ENCODE results near the gene GRIN2D.
"Not testable (repeated sequence)": the region's sequence is repeated elsewhere in the genome, so short reads cannot be mapped to it uniquely, and the experiment has no call there.

GRIN2D gene

DNA sequence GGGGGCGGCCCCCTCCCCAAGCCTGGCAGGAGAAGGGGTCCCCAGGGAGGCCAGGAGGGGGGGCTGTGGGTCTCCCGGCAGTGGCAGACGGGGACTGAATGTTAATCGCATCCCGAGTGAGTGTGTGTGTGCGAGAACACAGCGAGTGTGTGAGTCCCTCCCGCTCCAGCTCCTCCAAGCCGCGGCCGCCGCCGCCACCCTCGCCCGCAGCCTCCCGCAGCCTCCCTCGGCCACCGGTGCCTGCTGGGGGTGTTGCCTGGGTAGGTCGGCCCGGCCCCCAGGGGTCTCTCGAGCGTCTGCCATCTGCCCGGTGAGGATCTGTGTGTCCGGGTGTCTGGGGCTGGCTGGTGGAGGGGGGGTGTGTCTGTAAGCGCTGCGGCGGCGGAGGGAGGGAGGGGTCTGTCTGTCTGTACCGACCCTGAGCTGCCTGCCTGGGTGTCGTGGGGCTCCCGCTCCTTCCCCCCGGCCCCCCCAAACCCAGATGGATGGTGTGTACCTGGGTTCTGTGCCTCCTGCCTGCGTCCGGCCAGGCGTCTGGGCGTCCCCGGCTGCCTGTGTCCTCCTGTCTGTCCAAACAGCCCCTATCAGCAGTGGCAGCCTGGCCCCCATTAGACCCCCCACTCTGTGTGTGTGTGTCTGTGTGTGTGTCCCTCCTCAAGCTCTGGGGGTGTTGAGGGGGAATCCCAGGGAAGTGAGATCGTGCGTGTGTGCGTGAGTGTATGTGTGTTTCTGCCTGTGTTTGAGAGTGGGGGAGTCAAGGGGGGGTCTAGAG, at the start of gene GRIN2D:
Gene GRIN2D, plus strand, starts transcription at position 110 of the 772 bp plus-strand sequence. CDS start 4,725 bp downstream, outside the sequence.
- DNase-seq: no peak

DNA sequence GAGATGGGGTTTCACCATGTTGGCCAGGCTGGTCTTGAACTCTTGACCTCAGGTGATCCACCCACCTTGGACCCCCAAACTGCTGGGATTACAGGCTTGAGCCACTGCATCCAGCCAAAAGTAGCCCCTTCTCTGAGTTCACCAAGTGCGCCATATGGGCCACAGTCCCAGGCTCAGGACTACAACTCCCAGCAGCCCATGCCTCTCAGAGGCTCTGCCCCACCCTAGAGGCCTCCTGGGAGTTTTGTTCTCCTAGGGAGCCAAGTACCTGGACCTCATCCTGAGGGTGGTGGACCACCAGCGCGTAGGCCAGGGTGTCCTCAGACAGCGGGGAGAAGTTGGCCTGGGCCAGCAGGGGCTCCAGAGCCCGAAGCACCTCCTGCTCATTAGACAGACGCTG, 48.6 kb upstream of the GRIN2D start:
- DNase-seq: no peak

DNA sequence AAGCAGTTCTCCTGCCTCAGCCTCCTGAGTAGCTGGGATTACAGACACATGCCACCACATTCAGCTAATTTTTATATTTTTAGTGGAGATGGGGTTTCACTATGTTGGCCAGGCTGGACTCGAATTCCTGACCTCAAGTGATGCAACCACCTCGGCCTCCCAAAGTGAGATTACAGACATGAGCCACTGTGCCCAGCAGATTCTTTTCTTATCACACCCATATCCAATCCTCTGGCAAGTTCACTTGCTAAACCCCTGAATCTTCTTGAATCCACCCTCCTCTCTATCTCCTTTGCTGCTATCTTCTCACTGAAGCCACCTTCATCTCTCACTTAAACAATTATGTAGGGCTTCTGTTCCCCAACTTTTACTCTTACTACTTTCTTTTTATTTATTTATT, 47.3 kb upstream of the GRIN2D start:
- DNase-seq: no peak

DNA sequence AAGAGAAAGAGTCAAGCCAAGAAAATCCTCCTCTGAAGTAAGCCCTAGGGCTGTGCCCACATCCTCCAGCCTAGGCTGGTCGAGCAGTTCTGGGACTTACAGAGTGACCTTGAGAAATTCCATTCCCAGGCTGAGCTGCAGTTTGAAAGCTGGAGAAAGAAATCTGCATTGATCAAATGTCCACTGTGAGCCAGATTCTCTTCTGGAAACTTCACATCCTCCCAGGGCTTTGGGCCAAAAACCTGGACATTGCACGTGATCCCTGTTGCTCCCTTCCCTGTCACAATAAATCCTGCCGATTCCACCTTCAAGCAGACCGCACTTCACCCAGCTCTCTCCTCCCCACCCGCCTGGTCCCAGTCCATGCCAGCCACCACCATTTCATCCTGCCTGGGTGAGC, 45.4 kb upstream of the GRIN2D start:
- no peak for DNase-seq

DNA sequence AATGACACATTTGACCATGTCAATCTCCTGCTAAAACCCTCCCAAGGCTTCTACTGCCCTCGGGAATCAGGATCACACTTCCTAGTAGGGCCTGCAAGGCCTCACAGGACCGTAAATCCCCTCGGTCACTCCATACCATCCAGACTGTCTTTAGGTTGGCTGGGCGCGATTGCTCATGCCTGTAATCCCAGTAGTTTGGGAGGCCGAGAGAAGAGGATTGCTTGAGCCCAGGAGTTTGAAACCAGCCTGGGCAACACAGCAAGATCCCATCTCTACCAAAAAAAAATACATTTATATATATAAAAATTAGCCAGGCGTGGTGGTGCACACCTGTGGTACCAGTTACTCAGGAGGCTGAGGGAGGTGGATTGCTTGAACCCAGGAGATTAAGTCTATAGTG, 44.7 kb upstream of the GRIN2D start:
- DNase-seq: no peak

DNA sequence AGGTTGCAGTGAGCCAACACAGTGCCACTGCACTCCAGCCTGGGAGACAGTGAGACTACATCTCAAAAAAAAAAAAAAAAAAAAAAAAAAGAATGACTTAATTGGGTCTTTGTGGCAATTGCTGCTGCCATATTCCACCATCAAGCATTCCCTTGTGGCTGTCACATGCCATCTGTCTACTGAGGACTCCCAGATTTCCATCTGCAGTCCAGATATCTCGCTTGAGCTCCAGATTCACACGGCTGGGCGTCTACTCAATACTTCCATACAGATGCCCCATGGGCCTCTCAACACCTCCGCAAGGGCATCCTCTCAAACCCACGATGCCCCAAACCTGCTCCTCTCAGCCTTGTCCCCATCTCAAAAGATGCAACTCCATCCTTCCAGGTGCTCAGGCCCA, 42.6 kb upstream of the GRIN2D start:
- no peak for DNase-seq

DNA sequence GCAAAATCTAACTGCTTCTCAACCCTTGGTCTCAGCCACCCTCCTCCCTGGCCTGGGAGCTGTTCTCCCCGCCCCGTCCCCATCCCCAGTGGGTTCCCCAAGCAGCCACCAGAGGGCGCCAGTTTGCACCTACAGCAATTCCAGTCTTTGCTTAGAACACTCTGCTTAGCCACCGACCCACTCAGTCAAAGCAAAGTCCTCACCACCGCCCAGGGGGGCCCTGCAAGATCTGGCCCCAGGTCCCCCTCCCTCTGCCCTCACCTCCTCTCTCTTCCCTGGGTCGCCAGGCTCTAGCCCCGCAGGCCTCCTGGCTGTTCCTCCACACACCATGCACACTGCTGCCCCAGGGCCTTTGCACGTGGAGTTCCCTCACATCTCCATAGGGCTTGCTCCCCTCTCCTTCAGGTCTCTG, 42.1 kb upstream of the GRIN2D start:
- DNase-seq: peak in 1 of 2 donors; percentile 29

DNA sequence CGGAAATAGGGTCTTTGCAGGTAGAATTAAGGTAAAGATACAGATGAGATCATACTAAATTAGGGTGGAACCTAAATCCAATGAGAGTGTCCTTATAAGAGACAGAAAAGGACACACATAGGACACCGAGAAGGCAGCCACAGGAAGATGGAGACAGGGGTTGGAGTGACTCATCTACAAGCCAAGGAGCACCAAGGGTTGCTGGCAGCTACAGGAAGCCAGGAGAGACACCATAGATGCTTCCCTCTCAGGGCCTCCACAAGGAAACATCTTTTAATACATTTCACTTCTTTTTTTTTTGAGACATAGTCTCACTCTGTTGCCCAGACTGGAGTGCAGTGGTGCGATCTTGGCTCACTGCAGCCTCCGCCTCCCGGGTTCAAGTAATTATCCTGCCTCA, 39.8 kb upstream of the GRIN2D start:
- DNase-seq: no peak

DNA sequence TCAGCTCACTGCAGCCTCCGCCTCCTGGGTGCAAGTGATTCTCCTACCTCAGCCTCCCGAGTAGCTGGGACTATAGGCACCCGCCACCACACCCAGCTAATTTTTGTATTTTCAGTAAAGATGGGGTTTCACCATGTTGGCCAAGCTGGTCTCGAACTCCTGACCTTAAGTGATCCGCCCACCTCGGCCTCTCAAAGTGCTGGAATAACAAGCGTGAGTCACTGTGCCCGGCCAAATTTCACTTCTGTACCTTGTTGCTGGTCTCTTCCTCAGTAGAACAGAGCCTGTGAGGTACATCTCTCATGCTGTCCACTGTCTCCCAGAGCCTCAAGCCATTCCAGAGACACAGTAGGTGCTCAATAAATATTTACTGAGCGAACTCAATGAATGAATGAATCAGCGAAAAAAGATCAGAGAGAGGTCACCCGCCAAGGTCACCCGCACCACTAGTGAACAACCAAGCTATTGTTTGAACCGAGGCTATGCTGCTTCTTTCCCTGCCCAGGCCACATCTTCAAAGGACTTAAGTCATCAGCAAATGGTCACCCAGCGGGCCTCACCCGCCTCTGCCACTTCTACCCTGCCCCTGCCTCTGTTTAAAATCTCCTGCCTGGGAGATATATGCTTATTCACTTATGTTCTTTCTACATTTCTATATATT, 39.0 kb upstream of the GRIN2D start:
- no peak for DNase-seq

DNA sequence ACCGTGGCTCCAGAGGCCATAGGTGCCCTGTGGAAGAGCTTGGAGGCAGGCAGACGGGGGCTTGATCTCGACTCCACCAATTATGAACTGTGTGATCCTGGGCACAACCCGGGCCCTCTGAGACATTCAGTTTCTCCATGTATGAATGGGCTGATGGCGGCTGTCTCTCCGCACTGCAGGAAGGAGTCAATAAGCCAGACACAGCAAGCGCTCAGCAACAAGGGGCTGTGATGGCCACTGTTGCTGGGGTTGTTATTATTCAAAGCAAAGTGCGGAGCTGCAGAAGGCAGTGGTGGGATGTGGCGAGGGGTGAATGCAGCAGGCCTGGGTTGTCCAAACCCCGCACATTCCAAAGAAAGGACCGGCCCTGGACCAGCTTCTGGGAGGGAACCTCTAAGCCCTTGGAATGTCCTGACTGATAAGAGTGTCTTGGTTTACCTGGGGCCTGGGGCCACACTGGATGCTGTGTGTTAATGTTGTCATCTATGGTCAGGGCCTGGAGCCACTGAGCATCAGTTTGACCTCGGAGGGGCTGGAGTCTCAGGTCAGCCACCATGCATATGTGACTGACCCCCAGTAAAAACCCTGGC, 38.0 kb upstream of the GRIN2D start:
- no peak for DNase-seq

DNA sequence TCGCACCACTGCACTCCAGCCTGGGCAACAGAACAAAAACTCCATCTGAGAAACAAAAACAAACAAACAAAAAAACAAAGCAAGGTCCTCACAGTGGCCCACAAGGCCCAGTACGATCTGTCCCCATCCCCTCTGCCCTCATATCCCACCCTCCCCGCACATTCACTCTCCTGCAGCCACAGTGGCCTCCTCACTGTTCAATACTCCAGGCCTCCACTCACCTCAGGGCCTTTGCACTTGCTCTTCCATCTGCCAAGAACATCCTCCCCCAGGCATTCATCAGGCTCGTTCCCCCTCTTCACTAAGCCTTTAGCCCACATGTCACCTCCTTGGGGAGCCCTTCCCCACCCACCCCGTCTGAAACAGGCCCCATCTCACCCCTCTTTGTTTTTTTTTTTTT, 34.3 kb upstream of the GRIN2D start:
- no peak for DNase-seq

DNA sequence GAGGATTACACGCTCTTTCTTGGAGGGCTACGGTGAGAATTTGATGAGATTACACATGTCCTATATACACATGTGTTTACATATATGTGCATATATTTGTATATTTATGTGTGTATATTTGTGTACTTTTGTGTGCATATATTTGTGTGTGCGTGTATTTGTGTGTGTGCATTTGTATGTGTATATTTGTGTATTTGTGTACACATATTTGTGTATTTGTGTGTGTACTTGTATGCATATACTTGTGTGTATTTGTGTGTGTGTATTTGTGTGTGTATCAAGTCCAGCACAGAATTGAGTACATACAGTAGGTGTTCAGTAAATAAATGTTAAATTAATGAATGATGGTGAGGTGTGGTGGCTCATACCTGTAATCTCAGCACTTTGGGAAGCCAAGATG, 31.6 kb upstream of the GRIN2D start:
- no peak for DNase-seq

DNA sequence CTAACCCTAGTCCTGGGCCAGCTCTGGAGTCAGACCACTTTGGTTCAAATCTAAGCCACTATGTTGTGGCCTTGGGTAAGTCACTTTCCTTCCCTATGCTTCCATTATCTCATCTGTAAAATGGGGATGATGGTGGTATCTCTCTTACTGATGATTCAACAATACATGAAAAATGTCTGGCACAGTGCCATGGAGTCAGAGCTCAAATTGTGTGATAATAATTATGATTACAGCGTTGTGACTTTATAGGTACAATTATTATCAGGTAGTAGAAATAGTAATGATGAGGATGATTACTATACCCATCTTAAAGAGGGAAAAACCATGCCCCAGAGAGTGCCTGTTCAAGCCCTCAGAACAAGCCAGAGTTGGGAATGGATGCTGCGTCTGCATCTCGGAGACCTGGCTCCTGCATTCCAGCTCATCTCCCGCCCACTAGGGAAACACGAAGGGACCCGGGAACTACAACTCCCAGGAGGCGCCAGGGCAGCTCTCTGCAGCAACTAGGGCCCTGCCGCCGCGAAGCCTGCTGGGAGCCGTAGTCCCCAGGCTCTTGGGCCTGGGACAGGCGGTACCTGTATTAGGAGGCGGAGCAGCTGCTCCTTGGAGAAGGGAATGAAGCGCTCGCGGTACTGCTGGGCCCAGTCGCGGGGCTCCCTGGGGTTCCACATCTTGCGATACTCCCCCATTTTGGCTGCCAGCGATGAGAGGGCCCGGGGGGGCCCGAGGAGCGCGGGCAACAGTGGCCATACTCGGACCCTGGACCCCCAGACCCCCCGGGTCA, 30.6 kb upstream of the GRIN2D start:
- peak; percentile 95 for DNase-seq

DNA sequence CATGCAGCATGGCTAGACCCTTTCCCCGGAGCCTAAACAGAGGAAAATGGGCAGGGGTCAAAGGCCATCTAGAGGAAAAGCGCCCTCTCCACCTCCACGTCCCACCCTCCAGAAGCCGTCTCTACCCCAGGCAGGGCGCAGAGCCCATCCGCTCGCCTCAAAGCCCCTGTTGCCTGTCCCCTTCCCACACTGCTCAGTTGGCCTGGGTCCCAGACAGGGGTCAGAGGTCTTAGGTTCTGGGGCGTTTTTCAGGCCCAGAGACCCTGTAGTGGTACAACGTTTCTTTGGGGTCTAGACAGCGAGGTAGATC, 30.0 kb upstream of the GRIN2D start:
- DNase-seq: peak in 1 of 2 donors; percentile 55

DNA sequence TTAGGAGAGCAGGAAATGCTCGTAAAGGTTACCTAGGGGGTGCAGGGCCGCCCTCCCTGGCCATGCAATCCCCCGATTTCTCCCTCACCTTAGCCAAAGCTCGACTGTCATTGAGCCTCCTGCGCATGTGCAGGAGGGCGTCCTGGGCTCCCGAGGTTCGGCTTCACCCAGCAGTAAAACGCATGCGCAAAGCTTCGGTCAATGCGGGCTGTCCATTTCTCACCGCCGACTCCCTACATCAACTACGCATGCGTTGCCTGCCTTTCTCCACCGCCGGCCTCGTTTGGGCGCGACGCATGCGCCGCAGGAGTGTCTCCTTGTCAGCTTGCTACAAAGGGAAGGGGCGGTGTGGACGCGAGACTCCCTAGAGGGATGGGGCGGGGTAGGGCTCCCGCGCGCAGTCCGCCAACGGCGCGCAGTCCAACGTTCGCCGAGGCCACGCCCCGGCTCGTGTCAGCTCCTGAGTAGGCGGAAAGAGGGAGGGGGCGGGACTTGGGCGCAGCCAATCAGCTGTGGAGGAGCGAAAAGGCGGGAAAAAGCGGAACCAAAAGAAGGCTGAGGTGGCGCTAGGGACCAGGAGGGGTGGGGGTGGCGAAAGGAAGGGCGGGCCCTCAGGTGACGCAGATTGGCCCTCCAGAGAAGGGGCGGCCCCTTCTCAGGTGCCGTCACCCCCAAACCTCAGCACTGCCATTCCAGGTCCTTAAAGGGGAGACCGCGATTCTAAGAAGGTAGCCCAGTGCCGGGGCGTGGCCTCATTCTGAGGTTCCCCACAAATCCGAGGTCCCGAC, 29.5 kb upstream of the GRIN2D start, which contains the start of the genes SYNGR4 and TMEM143:
Gene SYNGR4, plus strand, starts transcription at position 558 of the 788 bp plus-strand sequence. CDS start 1,476 bp downstream, outside the sequence.
Gene TMEM143, minus strand, starts transcription at position 131 of the 788 bp plus-strand sequence. Its CDS starts 20 bp downstream, at position 111.
- DNase-seq: peak; percentile 99

DNA sequence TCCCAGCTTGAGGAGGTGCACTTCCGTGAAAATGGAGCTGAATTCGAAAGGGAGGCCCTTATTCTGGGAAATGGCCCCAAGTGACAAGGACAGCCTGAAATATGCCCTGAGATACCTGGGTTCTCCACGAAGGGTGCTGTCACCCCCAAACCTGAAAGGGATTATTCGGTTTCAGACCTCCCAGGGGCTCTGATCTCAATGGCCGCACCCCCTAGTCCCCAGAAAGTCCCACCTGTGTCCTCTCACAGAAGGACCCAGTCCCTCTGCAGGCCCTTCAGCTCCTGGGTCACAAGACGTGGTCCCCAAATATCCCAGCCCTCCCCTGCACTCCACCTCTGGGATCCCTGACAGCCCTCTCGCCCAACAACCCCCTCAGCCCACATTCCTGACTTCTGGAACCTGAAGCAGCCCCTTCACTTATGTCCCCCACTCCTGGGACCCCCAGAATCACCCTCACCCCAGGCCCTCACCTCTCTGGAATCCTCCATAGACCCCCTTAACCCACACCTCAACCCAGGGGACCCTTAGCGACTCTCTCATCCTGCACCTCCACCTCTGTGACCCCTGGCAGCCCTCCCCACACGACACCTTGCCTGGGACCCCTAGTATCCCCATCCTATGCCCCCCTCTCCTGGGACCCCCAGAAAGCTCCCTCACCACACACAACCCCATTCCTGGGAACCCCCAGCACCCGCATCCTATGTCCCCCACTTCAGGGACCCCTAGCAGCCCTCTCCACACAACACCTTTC, 28.7 kb upstream of the GRIN2D start:
- DNase-seq: no peak

DNA sequence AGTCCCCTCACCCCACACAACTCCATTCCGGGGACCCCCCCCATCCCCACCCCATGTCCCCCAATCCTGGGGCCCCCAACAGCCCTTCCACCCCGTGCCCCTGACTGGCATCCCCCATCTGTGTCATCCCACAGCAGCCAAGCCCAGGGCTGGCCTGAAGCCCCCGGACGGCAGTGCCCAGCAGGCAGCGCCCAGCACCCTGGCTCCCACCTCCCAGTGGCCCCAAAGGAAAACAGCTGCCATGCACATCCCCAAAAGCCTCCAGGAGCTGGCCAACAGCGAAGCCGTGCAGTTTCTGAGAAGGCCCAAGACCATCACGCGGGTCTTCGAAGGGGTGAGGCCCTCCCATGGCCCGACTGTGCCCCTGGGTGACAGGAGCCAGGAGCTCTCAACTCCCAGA, 27.9 kb upstream of the GRIN2D start:
- no peak for DNase-seq

DNA sequence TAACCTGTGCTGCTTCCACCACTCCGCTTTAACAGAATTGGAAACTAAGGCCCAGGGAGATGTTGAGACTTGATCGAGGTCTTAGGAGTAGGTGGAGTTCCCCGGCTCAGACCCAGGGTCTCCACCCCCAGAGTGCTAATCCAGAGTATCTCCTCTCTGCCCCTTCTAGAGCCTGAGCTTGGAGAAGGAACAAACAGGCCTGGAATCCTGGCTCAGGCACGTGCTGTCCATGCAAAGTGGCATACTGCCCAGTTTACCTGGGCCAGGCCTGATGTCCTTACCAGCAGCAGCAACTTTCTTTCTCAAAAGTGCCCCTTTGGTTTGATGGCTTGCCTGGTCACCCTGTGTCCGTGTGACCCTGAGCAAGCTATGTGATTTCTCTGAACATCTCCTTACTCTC, 25.6 kb upstream of the GRIN2D start:
- DNase-seq: no peak

DNA sequence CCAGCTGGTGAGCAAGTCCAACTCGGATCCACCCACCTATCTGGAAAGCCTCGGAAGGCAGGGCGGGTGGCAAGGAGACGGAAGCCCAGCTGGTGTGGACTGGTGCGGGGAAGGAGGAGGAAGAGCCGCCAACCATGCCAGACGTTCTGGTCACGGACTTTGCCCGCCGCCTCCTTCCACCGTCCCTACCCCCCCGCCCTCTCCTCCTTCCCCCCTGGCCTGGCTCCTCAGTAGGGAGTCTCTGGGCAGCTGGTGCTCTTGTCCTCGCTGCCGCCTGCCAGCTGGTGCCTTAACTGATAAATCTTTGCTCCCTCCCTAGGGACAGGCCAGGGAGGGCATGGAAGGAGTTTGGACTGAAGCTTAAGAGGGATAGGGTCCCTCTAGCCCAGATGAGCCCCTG, 24.5 kb upstream of the GRIN2D start:
- no peak for DNase-seq

DNA sequence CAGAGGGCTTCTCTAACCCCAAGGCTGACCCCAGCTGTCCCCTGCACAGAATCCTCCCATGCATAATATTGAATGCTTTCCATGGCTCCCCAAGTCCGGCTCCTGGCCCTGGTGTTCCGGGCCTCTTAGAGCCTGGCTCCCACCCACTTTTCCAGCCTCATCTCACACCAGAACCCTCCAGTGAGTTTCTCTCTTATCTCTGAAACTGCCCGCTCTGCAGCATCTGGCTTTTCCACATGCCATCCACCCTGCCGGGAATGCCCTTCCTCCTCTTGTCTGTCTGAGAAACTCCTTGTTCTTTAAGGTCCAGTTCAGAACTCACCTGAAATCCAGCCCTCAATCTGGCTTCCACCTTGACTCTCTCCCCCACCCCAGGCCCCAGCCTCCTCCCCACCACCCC, 22.5 kb upstream of the GRIN2D start:
- DNase-seq: no peak

DNA sequence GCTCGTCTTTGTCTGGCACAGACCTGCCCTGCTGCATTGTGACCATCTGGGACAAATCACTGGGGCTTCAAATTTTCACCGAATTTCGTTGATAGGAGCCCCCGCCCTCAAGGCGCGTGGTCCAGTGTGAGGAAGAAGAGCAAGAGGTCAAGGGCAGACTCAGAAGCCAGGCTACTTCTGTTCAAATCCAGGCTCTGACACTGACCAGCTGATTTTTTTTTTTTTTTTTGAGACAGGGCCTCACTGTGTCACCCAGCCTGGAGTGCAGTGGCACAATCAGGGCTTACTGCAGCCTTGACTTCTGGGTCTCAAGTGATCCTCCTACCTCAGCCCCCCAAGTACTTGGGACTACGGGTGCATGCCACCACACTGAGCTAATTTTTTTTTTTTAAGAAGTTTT, 22.1 kb upstream of the GRIN2D start:
- no peak for DNase-seq

DNA sequence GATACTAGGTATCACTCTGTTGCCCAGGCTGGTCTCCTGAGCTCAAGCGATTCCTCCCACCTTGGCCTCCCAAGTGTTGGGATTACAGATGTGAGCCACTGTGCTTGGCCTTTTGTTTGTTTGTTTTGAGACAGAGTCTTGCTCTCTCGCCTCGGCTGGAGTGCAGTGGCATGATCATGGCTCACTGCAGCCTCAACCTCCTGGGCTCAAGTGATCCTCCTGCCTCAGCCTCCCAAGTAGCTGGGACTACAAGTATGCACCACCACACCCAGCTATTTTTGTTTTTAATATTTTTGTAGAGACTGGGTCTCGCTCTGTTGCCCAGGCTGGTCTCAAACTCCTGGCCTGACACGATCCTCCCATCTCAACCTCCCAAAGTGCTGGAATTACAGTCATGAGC, 21.7 kb upstream of the GRIN2D start:
- DNase-seq: not testable (repeated sequence)
